K562 (cell line): Measurements from ENCODE around the gene OBSCN. TPM values are rescaled to one million over a fixed set of nuclear protein-coding genes. Genes with fewer than 3 reads are reported as not detected.

Experiments used
- CEBPB ChIP-seq: fragments of 450-650 bp; IDR thresholded peaks from 2 replicates; pipeline ENCODE4 v1.6.1; 2016; ENCODE audit warnings: missing genetic modification characterization, missing compliant biosample characterization
- HDAC8 ChIP-seq: fragments of 450-650 bp; IDR thresholded peaks from 2 replicates; pipeline ENCODE4 v1.6.1; 2016; ENCODE audit warnings: mild to moderate bottlenecking, missing genetic modification characterization, moderate library complexity, missing compliant biosample characterization
- KLF16 ChIP-seq: IDR thresholded peaks from 2 replicates; pipeline ENCODE4 v1.6.1; 2016; ENCODE audit warnings: antibody characterized with exemption
- RERE ChIP-seq: sonication (generic); formaldehyde crosslinking; IDR thresholded peaks from 2 replicates; pipeline ENCODE4 v1.8.0; 2023; ENCODE audit warnings: missing genetic modification reagents, mild to moderate bottlenecking, borderline replicate concordance
- TEAD1 ChIP-seq, 2 experiments: fragments of 450-650 bp in 1 of 2; sonication (generic) in 1 of 2; formaldehyde crosslinking; IDR thresholded peaks; 2 replicates each; pipeline versions ENCODE4 v1.4.0 to v1.8.0; 2020 to 2022; ENCODE audit warnings: mild to moderate bottlenecking in 2 of 2, missing genetic modification reagents in 1 of 2
- ZNF512 ChIP-seq: IDR thresholded peaks from 2 replicates; pipeline ENCODE4 v1.6.1; 2016; ENCODE audit warnings: missing genetic modification characterization, missing compliant biosample characterization
- polyA plus RNA-seq, 8 experiments: library from polyadenylated mRNA; depleted of rRNA in 4 of 8; stranded (reverse) in 5 of 8; unstranded in 3 of 8; fragments of >200 nt; fragmentation: Nextera tagmentation in 2 of 8; fragmentation: Illumina TruSeq in 1 of 8; extraction: Ambion mirVana in 2 of 8; extraction: Trizol in 1 of 8; gene quantifications; 2 replicates each; pipeline versions ENCODE4 v1.2.1 to v1.2.3, GENCODE V29; 2011 to 2014; ENCODE audit warnings: inconsistent platforms in 1 of 8, missing spikeins in 1 of 8
- total RNA-seq, 7 experiments: library from RNA; depleted of rRNA in 6 of 7; stranded (reverse); fragments of >200 nt in 6 of 7; fragmentation: Illumina TruSeq in 2 of 7; extraction: Trizol in 2 of 7; gene quantifications; 2 replicates each; pipeline versions ENCODE4 v1.2.1 to v1.2.3, GENCODE V29; 2011 to 2021; ENCODE audit warnings: low replicate concordance in 1 of 7

Gene OBSCN
- total and polyA plus RNA-seq, 9 of the 15 experiments (the other 6 are each of a cell fraction or from before 2014, with no cell fraction given), result 0.18 to 19.7 (median 3.6) TPM

- TF ChIP-seq RERE, result no peak
- no peak for TF ChIP-seq CEBPB
- TF ChIP-seq ZNF512, result no peak
- no peak for TF ChIP-seq HDAC8 (tag)
- TF ChIP-seq KLF16, result no peak
- no peak for TF ChIP-seq TEAD1 (CRISPR knock-in tag; IDR thresholded peaks at IDR 0.05)
Measured at GRCh38 chr1:228294717-228295116, 86.9 kb downstream of the OBSCN start (continued).
